Epithelial cell of prostate (primary cell): Measurements from ENCODE around the gene FCGBP.
"Not testable (repeated sequence)": the region's sequence is repeated elsewhere in the genome, so short reads cannot be mapped to it uniquely, and the experiment has no call there.

ENCODE experiments used
- DNase-seq: peaks from one replicate; pipeline ENCODE4 v3.0.0-alpha.2; 2011; ENCODE audit warnings: low read depth, low spot score
- H3K27ac ChIP-seq: fragments of 450-650 bp; 2 replicates; pipeline ENCODE4 v1.5.1; 2017; ENCODE audit warnings: mild to moderate bottlenecking

Gene FCGBP

DNA sequence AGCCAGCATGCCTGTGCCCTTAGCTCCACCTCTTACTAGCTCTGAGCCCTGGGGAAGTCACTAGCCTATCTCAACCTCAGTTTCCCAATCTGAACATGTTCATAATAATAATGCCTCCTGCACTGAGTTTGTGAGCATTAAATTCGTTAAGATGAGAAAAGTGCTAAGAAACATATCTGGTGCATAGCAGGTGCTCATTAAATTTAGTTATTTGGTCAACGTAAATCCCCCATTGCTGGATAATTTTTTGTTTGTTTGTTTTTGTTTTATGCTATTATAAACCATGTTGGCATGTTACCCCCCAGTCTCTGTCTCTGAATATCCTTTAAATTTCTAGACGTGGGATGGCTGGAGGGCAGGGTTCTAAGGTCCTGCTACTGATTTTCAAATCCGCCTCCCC is 10.6 kb downstream of the FCGBP start:
- no peak for DNase-seq
- no peak overlapping the region for H3K27ac ChIP-seq

DNA sequence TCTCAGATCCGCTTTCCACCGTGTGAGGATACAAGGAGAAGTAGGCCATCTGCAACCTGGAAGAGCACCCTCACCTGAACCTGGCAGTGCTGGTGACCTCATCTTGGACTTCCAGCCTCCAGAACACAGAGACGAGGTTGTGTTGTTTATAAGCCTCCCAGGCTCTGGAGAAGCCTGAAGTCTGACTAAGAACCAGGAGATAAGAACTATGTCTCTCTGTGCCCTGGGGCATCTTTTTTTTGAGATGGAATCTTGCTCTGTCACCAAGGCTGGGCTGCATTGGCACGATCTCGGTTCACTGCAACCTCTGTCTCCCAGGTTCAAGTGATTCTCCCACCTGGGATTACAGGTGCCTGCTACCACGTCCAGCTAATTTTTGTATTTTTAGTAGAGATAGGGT is 14.5 kb downstream of the FCGBP start:
- DNase-seq = no peak
- H3K27ac ChIP-seq = no peak overlapping the region

DNA sequence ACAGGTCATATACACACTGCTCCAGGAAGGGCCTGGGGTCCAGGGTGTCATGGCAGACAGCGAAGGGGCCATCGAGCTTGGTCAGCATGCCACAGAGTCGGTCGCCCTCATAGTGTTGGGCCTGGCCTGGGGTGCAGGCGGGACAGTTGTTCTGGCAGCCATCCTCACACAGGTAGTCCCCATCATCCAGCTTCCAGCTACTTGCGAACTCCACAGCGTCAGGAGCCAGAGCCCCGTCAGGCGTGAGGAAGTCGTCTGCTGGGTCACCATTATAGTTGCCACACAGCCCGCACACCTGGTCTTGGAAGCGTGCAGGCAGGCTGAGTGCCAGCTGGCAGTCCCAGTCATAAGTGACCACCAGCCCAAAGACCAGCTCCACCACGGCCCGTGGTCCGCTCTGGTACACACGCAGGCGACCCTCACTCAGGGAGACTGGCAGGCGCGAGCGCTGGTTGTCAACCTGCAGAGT is 16.2 kb downstream of the FCGBP start:
- DNase-seq = no peak
- no peak overlapping the region for H3K27ac ChIP-seq

DNA sequence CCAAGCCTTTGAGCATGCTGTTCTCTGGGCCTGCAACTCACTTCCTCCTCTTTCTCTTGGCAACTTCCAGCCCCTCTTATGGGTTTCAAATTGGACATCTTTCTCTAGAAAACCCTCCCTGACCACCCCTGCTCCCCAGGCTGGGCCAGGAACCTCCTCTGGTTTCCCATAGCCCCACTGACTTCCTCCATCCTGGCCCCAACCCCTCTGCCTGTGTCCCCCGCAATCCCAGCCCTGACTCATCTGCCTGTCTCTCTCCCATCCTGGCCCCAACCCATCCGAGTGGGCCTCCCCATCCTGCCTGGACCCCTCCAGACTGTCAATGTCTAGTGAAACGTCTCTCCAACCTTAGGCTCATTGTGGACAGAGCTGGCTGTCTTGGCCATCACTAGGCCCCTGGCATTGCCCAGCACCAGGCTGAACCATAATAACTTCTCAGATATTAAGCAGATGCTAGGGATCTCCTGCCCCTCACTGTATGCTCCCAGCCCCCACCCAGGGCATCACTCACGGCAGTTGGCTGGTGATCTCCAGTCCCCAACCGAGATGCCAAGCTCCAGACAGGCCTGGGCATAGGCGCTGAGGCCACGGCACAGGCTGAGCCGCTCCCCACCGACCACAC is 16.8 kb downstream of the FCGBP start:
- H3K27ac ChIP-seq = no peak overlapping the region
- no peak for DNase-seq

DNA sequence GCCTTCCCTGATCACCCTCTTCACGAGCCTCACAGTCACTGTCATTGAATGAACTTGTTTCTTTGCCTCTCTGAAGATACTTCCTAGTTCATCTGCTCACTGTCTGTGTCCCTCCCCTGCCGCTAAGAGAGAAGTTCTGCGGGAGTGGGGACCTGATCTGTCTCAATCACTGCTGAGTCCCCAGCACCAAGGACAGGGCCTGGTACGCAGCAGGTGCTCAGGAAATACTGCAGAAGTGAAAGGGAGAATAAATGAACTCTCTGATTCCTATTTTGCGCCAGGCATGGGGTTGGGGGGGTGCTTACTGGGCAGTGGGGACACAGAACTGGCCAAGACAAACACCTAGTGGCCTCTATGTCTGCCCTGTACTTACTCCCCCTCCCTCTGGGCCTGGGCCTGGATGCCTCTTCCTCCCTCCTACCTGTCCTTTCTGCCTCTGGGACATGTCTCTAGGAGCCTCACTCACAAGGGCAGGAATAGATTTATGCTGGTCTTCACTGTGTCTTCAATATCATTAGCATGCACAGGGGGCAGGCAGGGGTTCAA is 17.5 kb downstream of the FCGBP start:
- no peak overlapping the region for H3K27ac ChIP-seq
- no peak for DNase-seq

DNA sequence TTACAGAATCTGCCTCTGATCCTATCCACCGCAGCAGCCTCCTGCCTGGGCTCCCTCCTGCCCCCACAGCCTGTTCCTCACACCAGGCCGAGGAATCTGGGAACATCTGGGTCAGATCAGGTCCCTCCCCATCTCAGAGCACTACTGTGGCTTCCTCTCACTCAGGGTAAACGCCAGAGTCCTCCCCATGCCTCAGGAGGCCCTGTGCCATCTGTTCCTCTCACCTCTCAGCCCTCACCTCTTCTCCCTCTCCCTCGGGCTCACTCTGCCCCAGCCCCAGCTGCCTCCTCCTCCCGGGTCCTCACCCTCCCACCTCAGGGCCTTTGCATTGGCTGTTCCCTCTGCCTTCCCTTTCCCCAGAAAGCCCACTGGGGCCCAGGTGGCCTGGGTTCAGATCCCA is 18.2 kb downstream of the FCGBP start:
- no peak for DNase-seq
- H3K27ac ChIP-seq = no peak overlapping the region

DNA sequence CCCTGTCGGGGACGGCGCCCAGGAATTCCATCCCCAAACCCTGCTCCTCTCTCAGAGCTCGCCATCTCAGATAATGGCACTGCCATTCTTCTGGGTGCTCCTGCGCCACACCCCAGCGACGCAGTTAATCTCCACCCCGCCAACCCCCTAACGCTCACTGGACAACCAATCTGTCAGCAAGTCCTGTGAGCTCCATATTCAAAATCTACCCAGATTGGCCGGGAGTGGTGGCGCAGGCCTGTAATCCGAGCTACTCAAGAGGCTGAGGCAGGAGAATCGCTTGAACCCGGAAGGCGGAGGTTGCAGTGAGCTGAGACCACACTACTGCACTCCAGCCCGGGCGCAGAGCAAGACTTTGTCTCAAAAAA is 18.6 kb downstream of the FCGBP start:
- DNase-seq = no peak
- no peak overlapping the region for H3K27ac ChIP-seq

DNA sequence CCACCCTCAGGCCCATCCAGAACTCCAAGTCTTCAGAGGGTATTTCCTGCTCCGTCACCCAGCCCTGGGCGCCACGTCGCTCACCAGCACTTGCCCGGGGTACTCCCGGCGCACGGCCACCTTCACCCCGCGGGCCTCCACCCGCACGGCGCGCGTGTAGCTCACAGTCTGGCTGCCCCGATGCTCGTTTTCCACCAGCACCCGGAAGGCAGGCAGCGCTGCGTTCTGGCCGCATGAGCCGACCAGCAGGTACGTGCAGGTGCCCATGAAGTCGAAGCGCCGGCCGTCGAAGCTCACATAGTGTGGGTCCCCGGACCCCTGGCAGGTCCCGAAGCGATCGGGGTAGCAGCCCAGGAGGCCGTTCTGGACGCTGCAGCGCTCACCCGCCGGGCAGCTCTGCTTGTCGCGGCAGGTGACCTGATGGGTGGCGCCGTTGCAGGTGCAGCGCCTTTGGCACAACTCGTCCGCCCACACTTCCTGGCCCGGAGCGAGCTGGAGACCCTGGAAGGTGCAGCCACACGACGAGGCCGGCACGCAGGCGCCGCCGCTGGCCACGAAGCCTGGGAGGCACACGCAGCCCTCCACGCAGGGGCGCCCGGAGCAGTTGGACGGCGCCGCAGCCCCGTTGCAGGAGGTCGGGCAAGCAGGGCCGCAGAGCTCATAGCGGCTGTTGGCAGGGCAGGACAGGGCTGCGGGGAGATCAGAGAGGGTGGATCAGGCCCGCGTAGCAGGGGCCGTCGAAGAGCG is 19.2 kb downstream of the FCGBP start:
- no peak for DNase-seq
- H3K27ac ChIP-seq = no peak overlapping the region

DNA sequence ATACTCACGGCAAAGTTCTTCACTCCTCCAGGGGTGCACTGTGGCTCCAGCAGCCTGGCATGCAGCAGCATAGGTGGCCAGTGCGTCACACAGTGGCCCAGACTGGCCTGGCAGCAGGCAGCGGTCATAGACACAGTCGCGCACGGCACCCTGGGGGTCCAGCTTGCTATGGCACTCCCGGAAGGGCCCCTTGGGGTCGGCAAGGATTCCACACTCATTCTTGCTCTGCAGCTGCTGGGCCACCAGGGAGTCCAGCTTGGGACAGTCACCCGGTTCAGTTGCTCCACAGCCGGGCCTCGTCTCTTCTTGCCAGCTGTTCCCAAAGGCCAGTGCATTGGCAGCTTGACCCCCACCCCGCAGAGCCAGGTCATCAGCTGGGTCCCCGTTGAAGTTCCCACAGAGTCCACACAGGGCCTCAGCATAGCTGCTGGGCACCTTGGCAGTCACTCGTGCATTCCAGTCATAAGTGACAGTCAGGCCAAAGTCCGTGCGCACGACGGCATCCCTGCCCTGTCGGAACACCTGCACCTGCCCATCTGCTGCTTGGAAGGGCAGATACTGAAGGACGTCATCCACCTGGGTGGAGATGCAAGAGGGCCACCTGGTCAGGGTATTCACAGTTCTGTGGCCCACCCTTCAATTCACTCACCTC is 20.6 kb downstream of the FCGBP start:
- DNase-seq = no peak
- H3K27ac ChIP-seq = no peak overlapping the region

DNA sequence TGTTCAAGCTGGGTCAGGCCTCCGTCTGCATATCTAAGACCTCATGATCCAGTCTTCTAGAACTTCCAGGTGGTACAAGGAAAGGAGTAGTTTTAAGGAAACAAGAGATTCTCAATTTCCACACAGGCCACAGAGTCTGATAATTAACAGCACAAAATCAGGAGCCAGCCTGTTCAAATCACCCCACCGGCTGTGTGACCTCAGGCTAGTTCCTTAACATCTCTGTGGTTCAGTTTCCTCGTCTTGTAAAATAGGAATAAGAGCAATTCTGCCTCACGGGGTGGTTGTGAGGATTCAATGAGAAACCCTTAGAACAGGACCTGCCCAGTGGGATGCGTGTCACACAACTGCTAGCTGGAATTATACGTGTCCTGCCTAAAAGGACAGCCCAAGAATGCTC is 25.6 kb downstream of the FCGBP start:
- no peak for DNase-seq
- H3K27ac ChIP-seq = no peak overlapping the region

DNA sequence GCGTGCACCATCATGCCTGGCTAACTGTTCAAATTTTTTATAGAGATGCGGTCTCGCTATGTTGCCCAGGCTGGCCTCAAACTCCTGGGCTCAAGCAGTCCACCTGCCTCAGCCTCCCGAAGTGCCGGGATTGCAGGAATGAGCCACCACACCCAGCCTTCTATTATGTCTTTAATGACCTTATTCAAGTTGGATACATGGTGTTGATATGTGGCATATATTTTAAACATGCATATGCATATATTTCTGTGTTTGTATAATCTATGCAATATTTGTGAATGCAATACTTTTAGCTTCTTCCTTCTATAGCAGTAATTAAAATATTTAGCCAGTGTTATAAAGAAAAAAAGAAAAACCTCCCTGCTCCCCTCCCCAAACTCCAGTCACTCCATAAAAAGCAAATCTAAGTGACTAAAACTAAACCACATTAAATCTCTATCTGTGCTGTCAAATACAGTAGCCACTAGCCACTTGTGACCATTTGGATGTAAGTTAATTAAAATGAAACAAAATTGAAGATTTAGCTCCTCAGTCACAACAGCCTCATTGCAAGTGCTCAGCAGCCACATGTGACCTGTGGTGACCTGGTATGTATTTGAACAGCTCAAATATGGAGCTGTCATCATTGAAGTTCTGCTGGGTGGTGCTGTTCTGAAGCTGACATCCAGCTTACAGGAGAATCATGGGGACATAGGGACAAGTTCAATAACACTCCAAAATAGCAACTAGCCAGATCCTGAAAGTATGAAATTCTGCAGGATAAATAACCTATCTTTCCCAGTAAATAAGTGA is 27.4 kb downstream of the FCGBP start:
- DNase-seq = no peak
- H3K27ac ChIP-seq = no peak overlapping the region

DNA sequence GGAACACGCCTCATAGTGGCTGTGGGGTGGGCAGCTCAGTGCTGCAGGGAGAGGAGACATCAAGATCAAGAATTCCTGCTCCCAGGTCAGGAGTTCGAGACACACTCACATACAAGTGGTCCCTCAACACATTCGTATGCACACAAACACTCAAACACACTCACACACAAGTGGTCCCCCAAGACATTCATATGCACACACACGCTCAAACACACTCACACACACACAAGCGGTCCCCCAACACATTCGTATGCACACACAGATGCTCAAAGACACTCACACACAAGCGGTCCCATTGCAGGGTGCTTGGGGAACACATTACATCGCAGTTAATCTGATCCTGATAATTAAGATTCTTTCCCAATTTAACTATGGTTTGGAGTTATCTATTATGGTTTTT is 28.2 kb downstream of the FCGBP start:
- no peak for DNase-seq
- H3K27ac ChIP-seq = no peak overlapping the region

DNA sequence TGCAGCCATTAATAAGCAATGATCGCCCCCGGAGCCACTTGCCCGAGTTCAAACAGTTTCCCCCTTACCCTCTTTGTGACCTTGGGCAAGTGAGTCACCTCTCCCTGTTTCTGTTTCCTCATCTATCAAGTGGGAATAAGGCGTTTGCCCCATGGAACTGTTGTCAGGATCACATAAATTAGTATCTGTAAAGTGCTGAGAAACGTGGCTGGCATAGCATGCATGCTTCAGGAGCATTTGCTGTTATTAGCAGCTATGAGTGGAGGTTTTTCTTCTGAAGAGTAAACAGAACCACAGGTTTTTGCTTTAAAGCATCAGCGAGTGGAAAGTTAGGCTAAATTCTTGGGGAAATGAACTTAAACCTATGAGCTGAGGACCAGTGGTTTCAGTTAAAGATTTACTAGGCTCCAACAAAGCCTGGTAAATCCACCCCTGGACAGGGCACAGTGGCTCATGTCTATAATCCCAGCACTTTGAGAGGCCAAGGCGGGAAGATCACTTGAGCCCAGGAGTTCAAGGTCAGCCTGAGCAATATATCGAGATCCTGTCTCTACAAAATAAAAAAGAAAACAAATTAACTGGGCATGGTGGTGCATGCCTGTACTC is 30.8 kb downstream of the FCGBP start:
- DNase-seq, H3K27ac ChIP-seq: not testable (repeated sequence)

DNA sequence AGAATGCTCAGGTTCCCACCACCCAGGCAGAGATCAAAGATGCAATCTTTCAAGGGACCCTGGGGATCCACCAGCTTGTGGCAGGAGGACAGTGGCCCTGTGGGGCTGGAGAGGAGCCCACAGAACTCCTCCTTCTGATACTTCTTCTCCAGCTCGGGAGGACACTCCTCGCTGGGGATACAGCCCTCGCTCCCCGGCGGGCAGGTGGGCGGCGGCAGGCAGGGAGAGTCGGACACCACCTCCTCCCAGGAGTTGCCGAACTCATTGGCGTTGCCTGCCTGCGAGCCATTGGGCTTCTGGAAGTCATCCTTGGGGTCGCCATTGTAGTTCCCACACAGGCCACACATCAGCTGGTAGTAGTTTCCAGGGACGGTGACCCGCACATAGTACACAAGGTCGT is 32.1 kb downstream of the FCGBP start:
- H3K27ac ChIP-seq, DNase-seq: not testable (repeated sequence)

DNA sequence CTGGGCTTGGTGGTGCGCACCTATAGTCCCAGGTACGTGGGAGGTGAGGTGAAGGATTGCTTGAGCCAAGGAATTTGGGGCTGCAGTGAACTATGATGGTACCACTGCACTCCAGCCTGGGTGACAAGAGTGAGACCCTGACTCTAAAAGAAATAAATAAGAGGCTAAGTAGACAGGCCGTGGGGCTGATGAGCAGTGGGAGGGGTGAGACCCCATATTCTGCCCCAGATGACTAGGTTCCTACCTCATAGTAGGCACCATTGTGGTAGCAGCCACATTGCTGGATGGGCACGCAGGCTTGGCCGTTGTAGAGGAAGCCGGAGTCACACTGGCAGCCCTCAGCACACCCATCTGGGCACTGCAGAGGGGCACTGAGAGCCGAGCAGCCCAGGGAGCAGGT is 32.8 kb downstream of the FCGBP start:
- not testable (repeated sequence) for H3K27ac ChIP-seq, DNase-seq

DNA sequence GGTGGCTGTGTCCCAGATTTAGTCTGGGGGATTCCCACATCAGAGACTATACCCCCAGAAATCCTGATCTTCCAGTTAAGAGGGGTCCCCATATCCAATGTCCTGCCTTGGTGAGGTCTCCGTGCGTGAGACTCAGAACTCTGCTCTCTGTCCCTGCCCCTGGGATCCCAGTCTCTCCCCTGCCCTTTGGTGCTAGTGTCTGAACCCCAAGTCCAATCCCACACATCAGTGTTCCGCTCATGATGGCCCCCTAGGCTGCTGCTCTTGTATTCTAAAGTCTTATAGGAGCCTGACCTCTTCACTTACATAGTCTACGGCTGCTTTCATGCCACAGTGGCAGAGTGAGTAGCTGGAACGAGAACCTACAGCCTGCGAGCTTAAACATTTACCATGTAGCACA is 35.6 kb downstream of the FCGBP start:
- not testable (repeated sequence) for DNase-seq, H3K27ac ChIP-seq

DNA sequence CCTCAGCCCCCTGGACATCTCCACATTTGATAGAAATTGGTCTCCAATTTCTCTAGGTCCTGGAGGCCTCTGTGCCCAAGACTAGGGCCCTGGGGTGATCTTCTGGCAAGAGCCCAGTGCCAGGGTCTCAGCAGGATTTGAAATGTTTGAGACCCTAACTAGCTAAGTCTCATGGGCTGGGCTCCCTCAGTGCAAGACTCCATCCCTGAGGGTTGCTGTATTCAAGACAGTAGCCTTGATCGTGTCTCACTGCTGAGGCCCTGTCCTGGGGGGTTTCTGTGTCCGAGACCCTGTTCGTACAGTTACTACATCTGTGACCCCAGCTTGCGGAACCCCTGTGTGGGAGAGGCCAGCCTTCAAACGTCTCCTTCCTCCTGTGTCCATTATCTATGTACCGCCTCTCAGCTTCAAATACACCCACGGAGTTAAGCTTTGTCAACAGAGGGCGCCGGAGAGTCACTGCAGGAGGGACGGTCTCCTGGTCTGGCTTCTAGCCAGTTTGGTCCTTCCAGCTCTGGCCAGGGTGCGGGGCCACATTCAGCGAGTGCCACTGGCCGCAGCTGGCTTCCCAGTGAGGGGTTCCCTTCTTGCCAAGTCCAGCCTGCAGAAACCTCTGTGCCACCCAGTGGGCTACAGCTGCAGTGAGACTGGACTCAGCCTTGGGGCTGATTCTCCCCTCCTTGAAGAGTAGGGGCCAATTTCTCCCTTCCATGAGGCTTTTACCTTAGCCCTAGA is 36.8 kb downstream of the FCGBP start:
- H3K27ac ChIP-seq, DNase-seq: not testable (repeated sequence)

DNA sequence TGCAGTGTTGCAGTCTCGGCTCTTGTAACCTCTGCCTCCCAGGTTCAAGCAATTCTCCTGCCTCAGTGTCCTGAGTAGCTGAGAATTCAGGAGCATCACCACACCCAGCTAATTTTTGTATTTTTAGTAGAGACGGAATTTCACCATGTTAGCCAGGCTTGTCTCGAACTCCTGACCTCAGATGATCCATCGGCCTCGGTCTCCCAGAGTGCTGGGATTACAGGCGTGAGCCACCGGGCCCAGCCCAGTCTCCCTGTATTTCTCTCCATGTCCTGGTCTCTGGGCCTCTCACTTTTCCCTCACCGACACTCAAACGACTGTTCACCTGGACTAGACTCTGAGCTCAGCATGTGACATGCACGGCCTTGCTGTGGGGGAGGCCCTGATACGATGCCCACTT is 39.3 kb downstream of the FCGBP start:
- not testable (repeated sequence) for DNase-seq, H3K27ac ChIP-seq

DNA sequence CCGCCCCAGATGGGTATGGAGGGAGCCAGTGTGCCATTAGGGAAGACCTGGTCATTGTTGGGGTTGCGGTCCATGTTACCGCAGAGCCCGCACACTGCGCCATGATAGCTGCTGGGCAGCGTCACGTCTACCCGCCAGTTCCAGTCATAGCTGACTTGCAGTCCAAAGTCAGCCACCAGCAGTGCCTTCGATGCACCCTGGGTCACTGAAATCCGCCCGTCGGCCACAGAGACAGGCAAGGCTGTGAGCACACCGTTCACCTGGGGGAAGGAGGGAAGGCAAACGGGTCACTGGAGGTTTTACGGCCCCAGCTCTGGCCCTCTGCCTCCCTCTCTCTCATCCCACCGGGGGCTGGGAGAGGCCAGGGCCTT is 40.2 kb downstream of the FCGBP start:
- H3K27ac ChIP-seq, DNase-seq: not testable (repeated sequence)
